ENCODE measurements around the gene CYP4F3. TPM values are rescaled to one million over a fixed set of nuclear protein-coding genes. Genes with fewer than 3 reads are reported as not detected.

CYP4F3 gene
- total RNA-seq, 1 experiment from 2014 or later: 0.04 TPM

DNA sequence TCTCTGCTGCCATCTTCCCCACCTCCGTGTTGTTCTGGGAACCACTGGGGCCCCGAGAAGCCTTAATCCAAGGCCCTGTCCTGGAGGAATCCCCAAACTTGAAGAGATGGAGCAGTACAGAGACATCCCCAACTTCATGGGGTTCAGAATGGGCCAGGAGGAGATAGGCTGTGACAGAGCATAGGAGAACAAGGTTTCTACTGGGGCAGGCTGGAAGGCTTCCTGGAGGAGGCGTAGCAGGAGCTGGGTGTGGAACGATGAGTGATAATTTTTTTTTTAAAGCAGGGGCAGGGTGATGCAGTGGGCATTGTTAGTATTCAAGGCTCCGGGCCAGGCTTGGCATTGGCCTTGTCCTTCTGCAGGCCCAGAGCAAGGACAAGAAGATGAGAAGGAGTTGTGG lies 22.4 kb upstream of the CYP4F3 start (continued):
- TF ChIP-seq ZNF423 (CRISPR knock-in tag; IDR thresholded peaks at IDR 0.05) (no peak), ZNF671 (CRISPR knock-in tag; IDR thresholded peaks at IDR 0.05) (no peak), SOX15 (CRISPR knock-in tag; IDR thresholded peaks at IDR 0.05) (no peak), GTF2I (CRISPR knock-in tag; conservative IDR thresholded peaks at IDR 0.05) (no peak), ZNF121 (CRISPR knock-in tag; IDR thresholded peaks at IDR 0.05) (no peak)
- TF ChIP-seq, protein P1, sequence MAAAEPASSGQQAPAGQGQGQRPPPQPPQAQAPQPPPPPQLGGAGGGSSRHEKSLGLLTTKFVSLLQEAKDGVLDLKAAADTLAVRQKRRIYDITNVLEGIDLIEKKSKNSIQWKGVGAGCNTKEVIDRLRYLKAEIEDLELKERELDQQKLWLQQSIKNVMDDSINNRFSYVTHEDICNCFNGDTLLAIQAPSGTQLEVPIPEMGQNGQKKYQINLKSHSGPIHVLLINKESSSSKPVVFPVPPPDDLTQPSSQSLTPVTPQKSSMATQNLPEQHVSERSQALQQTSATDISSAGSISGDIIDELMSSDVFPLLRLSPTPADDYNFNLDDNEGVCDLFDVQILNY (CRISPR knock-in tag; IDR thresholded peaks at IDR 0.05): no peak
- TF ChIP-seq, protein P2, sequence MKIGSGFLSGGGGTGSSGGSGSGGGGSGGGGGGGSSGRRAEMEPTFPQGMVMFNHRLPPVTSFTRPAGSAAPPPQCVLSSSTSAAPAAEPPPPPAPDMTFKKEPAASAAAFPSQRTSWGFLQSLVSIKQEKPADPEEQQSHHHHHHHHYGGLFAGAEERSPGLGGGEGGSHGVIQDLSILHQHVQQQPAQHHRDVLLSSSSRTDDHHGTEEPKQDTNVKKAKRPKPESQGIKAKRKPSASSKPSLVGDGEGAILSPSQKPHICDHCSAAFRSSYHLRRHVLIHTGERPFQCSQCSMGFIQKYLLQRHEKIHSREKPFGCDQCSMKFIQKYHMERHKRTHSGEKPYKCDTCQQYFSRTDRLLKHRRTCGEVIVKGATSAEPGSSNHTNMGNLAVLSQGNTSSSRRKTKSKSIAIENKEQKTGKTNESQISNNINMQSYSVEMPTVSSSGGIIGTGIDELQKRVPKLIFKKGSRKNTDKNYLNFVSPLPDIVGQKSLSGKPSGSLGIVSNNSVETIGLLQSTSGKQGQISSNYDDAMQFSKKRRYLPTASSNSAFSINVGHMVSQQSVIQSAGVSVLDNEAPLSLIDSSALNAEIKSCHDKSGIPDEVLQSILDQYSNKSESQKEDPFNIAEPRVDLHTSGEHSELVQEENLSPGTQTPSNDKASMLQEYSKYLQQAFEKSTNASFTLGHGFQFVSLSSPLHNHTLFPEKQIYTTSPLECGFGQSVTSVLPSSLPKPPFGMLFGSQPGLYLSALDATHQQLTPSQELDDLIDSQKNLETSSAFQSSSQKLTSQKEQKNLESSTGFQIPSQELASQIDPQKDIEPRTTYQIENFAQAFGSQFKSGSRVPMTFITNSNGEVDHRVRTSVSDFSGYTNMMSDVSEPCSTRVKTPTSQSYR (CRISPR knock-in tag; IDR thresholded peaks at IDR 0.05): no peak
- TF ChIP-seq, protein P3, sequence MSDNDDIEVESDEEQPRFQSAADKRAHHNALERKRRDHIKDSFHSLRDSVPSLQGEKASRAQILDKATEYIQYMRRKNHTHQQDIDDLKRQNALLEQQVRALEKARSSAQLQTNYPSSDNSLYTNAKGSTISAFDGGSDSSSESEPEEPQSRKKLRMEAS (CRISPR knock-in tag; IDR thresholded peaks at IDR 0.05): no peak
- TF ChIP-seq, protein P4, sequence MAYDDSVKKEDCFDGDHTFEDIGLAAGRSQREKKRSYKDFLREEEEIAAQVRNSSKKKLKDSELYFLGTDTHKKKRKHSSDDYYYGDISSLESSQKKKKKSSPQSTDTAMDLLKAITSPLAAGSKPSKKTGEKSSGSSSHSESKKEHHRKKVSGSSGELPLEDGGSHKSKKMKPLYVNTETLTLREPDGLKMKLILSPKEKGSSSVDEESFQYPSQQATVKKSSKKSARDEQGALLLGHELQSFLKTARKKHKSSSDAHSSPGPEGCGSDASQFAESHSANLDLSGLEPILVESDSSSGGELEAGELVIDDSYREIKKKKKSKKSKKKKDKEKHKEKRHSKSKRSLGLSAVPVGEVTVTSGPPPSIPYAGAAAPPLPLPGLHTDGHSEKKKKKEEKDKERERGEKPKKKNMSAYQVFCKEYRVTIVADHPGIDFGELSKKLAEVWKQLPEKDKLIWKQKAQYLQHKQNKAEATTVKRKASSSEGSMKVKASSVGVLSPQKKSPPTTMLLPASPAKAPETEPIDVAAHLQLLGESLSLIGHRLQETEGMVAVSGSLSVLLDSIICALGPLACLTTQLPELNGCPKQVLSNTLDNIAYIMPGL (CRISPR knock-in tag; IDR thresholded peaks at IDR 0.05): no peak
- TF ChIP-seq, protein P5, sequence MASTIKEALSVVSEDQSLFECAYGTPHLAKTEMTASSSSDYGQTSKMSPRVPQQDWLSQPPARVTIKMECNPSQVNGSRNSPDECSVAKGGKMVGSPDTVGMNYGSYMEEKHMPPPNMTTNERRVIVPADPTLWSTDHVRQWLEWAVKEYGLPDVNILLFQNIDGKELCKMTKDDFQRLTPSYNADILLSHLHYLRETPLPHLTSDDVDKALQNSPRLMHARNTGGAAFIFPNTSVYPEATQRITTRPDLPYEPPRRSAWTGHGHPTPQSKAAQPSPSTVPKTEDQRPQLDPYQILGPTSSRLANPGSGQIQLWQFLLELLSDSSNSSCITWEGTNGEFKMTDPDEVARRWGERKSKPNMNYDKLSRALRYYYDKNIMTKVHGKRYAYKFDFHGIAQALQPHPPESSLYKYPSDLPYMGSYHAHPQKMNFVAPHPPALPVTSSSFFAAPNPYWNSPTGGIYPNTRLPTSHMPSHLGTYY (CRISPR knock-in tag; IDR thresholded peaks at IDR 0.05): no peak

DNA sequence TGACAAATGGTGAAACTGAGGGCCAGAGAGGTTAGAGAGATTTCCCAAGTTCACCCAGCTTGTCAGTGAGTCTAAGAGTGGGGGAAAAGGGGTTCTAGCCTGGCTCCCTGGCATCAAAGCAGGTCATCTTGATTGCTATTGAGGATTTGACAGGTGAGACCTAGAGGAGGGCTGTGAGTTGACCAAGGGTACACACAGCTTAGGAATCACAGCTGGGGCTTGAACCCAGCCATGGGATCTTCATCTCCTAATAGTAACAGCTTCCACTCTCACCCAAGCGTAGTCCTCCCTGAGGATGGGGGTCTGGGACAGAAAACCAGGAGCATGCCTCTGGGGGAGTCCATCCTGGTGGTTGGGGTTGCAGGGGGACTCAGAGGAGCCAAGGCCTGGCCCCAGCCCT lies 18.9 kb upstream of the CYP4F3 start:
- DNase-seq (ENCODE audit: low spot score): no peak
- Mint-ChIP-seq H3K27me3 (ENCODE audit: low read depth) (peaks cover 18% of the 10 kb centered on the region), H3K9me3 (peaks cover 72% of the 10 kb centered on the region)
- TF ChIP-seq JAZF1 (CRISPR knock-in tag; IDR thresholded peaks at IDR 0.05) (no peak), KAT7 (CRISPR knock-in tag; IDR thresholded peaks at IDR 0.05; ENCODE audit: borderline replicate concordance) (no peak), TCF7 (CRISPR knock-in tag; IDR thresholded peaks at IDR 0.05; ENCODE audit: low read depth) (no peak), IRF2 (CRISPR knock-in tag; IDR thresholded peaks at IDR 0.05; ENCODE audit: borderline replicate concordance, low read depth) (no peak), ZNF138 (CRISPR knock-in tag; conservative IDR thresholded peaks at IDR 0.05) (no peak), CBFB (CRISPR knock-in tag; IDR thresholded peaks at IDR 0.05; ENCODE audit: low read depth) (no peak)
- TF ChIP-seq, protein P2 (CRISPR knock-in tag; IDR thresholded peaks at IDR 0.05): no peak
- TF ChIP-seq, protein P6, sequence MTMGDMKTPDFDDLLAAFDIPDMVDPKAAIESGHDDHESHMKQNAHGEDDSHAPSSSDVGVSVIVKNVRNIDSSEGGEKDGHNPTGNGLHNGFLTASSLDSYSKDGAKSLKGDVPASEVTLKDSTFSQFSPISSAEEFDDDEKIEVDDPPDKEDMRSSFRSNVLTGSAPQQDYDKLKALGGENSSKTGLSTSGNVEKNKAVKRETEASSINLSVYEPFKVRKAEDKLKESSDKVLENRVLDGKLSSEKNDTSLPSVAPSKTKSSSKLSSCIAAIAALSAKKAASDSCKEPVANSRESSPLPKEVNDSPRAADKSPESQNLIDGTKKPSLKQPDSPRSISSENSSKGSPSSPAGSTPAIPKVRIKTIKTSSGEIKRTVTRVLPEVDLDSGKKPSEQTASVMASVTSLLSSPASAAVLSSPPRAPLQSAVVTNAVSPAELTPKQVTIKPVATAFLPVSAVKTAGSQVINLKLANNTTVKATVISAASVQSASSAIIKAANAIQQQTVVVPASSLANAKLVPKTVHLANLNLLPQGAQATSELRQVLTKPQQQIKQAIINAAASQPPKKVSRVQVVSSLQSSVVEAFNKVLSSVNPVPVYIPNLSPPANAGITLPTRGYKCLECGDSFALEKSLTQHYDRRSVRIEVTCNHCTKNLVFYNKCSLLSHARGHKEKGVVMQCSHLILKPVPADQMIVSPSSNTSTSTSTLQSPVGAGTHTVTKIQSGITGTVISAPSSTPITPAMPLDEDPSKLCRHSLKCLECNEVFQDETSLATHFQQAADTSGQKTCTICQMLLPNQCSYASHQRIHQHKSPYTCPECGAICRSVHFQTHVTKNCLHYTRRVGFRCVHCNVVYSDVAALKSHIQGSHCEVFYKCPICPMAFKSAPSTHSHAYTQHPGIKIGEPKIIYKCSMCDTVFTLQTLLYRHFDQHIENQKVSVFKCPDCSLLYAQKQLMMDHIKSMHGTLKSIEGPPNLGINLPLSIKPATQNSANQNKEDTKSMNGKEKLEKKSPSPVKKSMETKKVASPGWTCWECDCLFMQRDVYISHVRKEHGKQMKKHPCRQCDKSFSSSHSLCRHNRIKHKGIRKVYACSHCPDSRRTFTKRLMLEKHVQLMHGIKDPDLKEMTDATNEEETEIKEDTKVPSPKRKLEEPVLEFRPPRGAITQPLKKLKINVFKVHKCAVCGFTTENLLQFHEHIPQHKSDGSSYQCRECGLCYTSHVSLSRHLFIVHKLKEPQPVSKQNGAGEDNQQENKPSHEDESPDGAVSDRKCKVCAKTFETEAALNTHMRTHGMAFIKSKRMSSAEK (CRISPR knock-in tag; IDR thresholded peaks at IDR 0.05; ENCODE audit: borderline replicate concordance): no peak
- TF ChIP-seq, protein P7, sequence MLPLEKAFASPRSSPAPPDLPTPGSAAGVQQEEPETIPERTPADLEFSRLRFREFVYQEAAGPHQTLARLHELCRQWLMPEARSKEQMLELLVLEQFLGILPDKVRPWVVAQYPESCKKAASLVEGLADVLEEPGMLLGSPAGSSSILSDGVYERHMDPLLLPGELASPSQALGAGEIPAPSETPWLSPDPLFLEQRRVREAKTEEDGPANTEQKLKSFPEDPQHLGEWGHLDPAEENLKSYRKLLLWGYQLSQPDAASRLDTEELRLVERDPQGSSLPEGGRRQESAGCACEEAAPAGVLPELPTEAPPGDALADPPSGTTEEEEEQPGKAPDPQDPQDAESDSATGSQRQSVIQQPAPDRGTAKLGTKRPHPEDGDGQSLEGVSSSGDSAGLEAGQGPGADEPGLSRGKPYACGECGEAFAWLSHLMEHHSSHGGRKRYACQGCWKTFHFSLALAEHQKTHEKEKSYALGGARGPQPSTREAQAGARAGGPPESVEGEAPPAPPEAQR (CRISPR knock-in tag; IDR thresholded peaks at IDR 0.05): no peak
- TF ChIP-seq, protein P4 (CRISPR knock-in tag; IDR thresholded peaks at IDR 0.05): no peak

More for the DNA sequence above, 18.9 kb upstream of the CYP4F3 start:
- CTCF ChIA-PET: no interaction called here
- Mint-ChIP-seq H3K4me1 (no peaks in the 10 kb centered on the region), H3K36me3 (peaks cover 27% of the 10 kb centered on the region), H3K27ac (no peak overlapping the region), H3K4me3 (no peak overlapping the region)
- ATAC-seq: no peak
- POLR2A ChIA-PET: no interaction called here
